Neural cell (in vitro differentiated cells): ENCODE data around the gene ARL8A.

Source experiments
- EP300 ChIP-seq: fragments of 450-650 bp; conservative IDR thresholded peaks from 2 replicates; pipeline ENCODE4 v1.6.1; 2014; ENCODE audit warnings: antibody characterized with exemption, mild to moderate bottlenecking, moderate library complexity; ENCODE audit not compliant: poor library complexity, severe bottlenecking
- EZH2 ChIP-seq: fragments of 200-600, 300-800 bp; shearing (Covaris generic), sonication (generic); IDR thresholded peaks from 2 replicates; pipeline ENCODE4 v1.6.1; 2014; ENCODE audit warnings: antibody characterized with exemption, low read length, borderline replicate concordance, mild to moderate bottlenecking; ENCODE audit not compliant: insufficient read depth, poor library complexity, severe bottlenecking
- POLR2AphosphoS5 ChIP-seq: IDR thresholded peaks from 2 replicates; pipeline ENCODE4 v1.6.1; 2012
- TF ChIP-seq, protein P1 (sequence below): fragments of 450-650 bp; IDR thresholded peaks from 2 replicates; pipeline ENCODE4 v1.5.1; 2014; ENCODE audit warnings: antibody characterized with exemption, mild to moderate bottlenecking, moderate library complexity; ENCODE audit not compliant: poor library complexity, severe bottlenecking

DNA sequence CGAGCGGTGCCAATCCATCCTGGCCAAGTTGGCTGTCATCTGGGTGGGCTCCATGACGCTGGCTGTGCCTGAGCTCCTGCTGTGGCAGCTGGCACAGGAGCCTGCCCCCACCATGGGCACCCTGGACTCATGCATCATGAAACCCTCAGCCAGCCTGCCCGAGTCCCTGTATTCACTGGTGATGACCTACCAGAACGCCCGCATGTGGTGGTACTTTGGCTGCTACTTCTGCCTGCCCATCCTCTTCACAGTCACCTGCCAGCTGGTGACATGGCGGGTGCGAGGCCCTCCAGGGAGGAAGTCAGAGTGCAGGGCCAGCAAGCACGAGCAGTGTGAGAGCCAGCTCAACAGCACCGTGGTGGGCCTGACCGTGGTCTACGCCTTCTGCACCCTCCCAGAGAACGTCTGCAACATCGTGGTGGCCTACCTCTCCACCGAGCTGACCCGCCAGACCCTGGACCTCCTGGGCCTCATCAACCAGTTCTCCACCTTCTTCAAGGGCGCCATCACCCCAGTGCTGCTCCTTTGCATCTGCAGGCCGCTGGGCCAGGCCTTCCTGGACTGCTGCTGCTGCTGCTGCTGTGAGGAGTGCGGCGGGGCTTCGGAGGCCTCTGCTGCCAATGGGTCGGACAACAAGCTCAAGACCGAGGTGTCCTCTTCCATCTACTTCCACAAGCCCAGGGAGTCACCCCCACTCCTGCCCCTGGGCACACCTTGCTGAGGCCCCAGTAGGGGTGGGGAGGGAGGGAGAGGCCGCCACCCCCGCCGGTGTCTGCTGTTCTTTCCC is 16.5 kb downstream of the ARL8A start:
- TF ChIP-seq, protein P1, sequence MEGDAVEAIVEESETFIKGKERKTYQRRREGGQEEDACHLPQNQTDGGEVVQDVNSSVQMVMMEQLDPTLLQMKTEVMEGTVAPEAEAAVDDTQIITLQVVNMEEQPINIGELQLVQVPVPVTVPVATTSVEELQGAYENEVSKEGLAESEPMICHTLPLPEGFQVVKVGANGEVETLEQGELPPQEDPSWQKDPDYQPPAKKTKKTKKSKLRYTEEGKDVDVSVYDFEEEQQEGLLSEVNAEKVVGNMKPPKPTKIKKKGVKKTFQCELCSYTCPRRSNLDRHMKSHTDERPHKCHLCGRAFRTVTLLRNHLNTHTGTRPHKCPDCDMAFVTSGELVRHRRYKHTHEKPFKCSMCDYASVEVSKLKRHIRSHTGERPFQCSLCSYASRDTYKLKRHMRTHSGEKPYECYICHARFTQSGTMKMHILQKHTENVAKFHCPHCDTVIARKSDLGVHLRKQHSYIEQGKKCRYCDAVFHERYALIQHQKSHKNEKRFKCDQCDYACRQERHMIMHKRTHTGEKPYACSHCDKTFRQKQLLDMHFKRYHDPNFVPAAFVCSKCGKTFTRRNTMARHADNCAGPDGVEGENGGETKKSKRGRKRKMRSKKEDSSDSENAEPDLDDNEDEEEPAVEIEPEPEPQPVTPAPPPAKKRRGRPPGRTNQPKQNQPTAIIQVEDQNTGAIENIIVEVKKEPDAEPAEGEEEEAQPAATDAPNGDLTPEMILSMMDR = no peak
- TF ChIP-seq EZH2 (no peak), EP300 (no peak), POLR2AphosphoS5 (no peak)
